Left ventricle myocardium inferior (tissue), 1 donor: Measurements from ENCODE around the gene RNF149. TPM values are rescaled to one million over a fixed set of nuclear protein-coding genes. Genes with fewer than 3 reads are reported as not detected.
"Not testable (repeated sequence)": the region's sequence is repeated elsewhere in the genome, so short reads cannot be mapped to it uniquely, and the experiment has no call there.

Source experiments
- DNase-seq: peaks from one replicate; pipeline ENCODE4 v3.0.0-alpha.2; 2020
- H3K27ac ChIP-seq: fragments of 200-600 bp; replicated peaks from 2 replicates; pipeline ENCODE4 v1.8.0; 2021
- H3K27me3 ChIP-seq: fragments of 200-600 bp; 2 replicates; pipeline ENCODE4 v1.8.0; 2021; ENCODE audit warnings: low read depth
- H3K36me3 ChIP-seq: fragments of 200-600 bp; 2 replicates; pipeline ENCODE4 v1.8.0; 2021
- H3K4me1 ChIP-seq: fragments of 200-600 bp; 2 replicates; pipeline ENCODE4 v1.8.0; 2021
- H3K4me3 ChIP-seq: fragments of 200-600 bp; 2 replicates; pipeline ENCODE4 v1.8.0; 2021; ENCODE audit warnings: mild to moderate bottlenecking, moderate library complexity
- H3K9me3 ChIP-seq: fragments of 200-600 bp; replicated peaks from 2 replicates; pipeline ENCODE4 v1.8.0; 2021
- intact Hi-C: fragments of 100-400 bp; cut with micrococcal nuclease; formaldehyde crosslinking; loops from one replicate; pipeline ENCODE4 v1.11.0; 2022
- total RNA-seq: library from RNA; stranded (reverse); fragmentation: NEBNext Ultra II Directional; extraction: Animal tissue kit (Norgen Biotek cat#: 25700); gene quantifications from one replicate; pipeline ENCODE4 v1.2.1, GENCODE V29; 2021
- TF ChIP-seq, protein P1 (sequence below): fragments of 200-600 bp; IDR thresholded peaks from 2 replicates; pipeline ENCODE4 v1.8.0; 2021; ENCODE audit warnings: antibody characterized with exemption, mild to moderate bottlenecking, borderline replicate concordance
- donor health status: DM: no; HTN: yes; CAD: no; lungs with severe emphysema.

The RNF149 gene
- total RNA-seq, 1 donor from 2014 or later, result 12.0 TPM

DNA sequence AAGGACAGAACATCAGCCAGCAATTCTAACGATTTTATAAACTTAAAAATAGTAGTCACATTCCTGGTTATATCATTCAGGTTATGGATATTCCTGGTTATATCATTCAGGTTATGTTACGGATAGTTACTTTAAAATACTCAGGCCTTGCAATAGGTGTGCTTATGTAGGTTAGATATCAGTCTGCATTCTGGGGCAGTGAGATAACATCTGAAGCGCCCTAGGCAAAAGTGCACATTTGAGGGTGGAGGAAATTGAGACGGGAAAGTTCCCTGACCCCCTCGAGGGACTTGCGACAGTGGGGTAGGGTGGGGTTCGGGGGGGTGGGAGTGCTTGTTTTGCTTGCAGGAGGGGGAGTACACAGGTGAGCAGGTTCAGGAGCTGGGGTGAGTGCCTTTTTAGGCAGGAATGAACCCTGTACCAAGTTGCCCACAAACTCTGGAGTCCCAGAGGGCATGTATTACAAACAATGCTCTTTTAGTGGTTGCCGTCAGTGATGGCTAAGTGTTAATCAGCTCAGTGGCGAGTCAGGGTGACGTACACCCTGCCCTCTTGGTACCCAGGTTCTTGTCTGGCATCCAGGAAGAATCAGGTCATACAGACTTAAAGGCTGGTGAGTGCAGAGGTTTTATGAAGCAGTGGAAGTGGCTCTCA is 47.0 kb upstream of the RNF149 start:
- Histone ChIP-seq H3K4me1 (no peaks in the 10 kb centered on the region), H3K9me3 (no peaks in the 10 kb centered on the region), H3K27me3 (no peaks in the 10 kb centered on the region), H3K36me3 (no peaks in the 10 kb centered on the region), H3K4me3 (no peak overlapping the region), H3K27ac (no peak overlapping the region)
- no peak for DNase-seq
- TF ChIP-seq, protein P1, sequence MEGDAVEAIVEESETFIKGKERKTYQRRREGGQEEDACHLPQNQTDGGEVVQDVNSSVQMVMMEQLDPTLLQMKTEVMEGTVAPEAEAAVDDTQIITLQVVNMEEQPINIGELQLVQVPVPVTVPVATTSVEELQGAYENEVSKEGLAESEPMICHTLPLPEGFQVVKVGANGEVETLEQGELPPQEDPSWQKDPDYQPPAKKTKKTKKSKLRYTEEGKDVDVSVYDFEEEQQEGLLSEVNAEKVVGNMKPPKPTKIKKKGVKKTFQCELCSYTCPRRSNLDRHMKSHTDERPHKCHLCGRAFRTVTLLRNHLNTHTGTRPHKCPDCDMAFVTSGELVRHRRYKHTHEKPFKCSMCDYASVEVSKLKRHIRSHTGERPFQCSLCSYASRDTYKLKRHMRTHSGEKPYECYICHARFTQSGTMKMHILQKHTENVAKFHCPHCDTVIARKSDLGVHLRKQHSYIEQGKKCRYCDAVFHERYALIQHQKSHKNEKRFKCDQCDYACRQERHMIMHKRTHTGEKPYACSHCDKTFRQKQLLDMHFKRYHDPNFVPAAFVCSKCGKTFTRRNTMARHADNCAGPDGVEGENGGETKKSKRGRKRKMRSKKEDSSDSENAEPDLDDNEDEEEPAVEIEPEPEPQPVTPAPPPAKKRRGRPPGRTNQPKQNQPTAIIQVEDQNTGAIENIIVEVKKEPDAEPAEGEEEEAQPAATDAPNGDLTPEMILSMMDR, result no peak
- intact Hi-C loops, result no loop called here

DNA sequence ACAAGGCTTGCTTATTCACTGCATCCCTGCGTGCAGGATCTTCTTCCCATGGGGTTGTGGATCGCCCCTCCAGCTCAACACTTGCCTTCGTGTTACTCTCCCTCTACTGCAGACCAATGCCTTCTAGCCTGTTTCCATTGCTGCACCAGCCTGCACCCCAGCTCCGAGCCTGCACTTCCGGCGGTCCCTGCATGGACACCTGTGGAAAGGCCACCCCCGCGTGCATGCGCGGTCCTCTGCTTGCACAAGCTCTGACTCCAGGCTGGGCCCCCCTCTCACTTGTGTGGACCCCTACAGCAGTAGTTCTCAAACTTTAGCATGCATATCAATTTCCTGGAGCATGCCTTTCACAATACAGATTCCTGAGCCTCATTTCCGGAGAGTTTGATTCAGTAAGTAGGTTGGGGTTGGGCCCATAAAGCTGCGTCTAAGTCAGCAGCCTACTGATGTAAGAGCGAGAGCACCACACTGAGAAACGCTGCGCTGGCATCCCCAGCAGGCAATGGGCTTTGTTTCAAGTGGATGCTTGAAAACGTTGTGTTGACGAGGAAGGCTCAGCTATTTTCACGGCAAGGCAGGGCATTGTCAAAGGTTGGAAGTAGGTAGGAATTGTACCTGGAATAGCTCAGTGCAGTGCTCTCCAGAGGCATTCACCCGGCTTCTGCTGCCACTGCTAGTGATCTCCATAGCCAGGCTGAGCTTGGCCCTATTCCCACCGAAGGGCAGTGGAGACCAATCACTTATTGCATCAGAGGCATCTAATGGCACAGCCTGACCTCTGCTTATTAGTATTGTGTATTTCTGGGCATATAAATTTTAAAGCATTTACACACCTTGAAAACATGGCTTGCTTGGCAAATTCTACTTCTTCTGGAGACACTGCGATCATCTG is 46.2 kb upstream of the RNF149 start:
- H3K27ac ChIP-seq, result no peak overlapping the region
- no peaks in the 10 kb centered on the region for H3K27me3 ChIP-seq
- TF ChIP-seq, protein P1, result no peak
- no peaks in the 10 kb centered on the region for H3K36me3 ChIP-seq
- no peaks in the 10 kb centered on the region for H3K9me3 ChIP-seq
- intact Hi-C loops, result no loop called here
- no peak overlapping the region for H3K4me3 ChIP-seq
- no peak for DNase-seq
- no peaks in the 10 kb centered on the region for H3K4me1 ChIP-seq

DNA sequence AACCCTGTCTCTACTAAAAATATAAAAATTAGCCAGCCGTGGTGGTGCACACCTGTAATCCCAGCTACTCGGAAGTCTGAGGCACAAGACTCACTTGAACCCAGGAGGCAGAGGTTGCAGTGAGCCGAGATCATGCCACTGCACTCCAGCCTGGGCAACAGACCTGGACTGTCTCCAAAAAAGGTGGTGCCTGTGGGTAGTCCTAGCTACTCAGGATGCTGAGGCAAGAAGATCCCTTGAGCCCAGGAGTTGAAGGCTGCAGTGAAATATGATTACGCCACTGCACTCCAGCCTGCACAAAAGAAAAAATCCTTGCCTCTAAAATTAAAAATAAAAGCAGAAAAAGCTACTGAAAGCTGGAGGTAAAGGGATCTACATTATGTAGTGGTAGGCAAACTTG is 44.1 kb upstream of the RNF149 start:
- H3K36me3 ChIP-seq, DNase-seq, H3K4me1 ChIP-seq, H3K27ac ChIP-seq, H3K27me3 ChIP-seq, H3K9me3 ChIP-seq, intact Hi-C loops, H3K4me3 ChIP-seq: not testable (repeated sequence)

DNA sequence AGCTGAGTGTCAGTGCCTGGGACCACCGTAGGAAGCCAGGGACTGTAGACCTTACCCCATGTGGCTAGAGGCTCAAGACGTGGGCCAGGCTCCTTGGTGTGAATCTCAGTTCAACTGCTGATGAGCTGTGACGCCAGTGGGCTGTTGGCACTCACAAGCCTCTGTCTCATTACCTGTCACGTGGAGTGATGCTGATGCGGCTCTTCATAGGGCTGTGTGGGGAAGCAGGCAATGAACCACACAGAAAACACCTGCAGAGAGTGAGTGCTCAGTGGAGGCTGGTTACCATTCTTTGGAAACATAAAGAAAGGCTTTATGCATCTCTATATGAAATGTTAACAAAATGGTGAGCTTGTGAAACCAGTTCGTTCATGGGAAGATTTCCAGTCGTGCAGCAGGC is 42.7 kb upstream of the RNF149 start:
- no peak for DNase-seq
- intact Hi-C loops, result no loop called here
- H3K9me3 ChIP-seq, result no peaks in the 10 kb centered on the region
- H3K36me3 ChIP-seq, result no peaks in the 10 kb centered on the region
- no peak overlapping the region for H3K27ac ChIP-seq
- TF ChIP-seq, protein P1, result no peak
- no peak overlapping the region for H3K4me3 ChIP-seq
- no peaks in the 10 kb centered on the region for H3K27me3 ChIP-seq
- no peaks in the 10 kb centered on the region for H3K4me1 ChIP-seq

DNA sequence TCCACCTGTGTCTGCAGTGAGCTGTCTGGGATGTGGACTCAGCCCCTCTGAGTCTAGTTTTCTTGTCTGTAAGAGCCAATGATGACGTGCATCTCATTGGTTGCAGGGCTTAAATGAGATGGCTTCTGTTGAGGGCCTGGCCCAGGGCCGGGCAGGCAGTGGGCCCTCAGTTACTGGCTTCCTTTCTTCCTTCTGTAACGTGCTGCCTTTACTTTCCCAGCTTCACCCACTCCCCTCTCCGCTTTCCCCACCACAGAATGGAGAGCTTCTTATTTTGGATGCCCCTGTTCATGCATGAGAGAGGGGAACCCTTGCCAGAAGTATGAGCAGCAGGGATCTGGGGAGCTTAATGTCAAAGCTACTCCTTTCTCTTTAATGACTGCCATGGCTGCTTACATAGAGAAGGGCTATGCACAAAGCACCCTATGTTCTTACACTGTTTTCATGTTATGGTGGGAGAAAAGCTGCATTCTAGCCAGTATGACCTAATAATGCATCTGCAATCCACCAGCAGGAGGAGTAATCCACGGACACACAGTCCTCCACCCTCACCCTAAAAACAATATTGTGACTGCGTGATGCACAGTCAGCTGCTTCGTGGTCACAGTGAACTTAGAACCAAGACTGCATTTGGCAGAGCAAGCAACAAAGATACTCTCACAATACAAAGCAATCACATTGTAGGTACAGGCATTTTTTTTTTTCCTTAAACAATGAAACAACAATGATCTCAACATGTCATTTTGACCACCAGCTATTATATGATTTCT is 41.6 kb upstream of the RNF149 start:
- no peak for DNase-seq
- TF ChIP-seq, protein P1, result peak; percentile 30
- H3K27me3 ChIP-seq, result no peaks in the 10 kb centered on the region
- no peaks in the 10 kb centered on the region for H3K4me1 ChIP-seq
- no peak overlapping the region for H3K4me3 ChIP-seq
- intact Hi-C loops, result no loop called here
- H3K36me3 ChIP-seq, result no peaks in the 10 kb centered on the region
- no peaks in the 10 kb centered on the region for H3K9me3 ChIP-seq
- no peak overlapping the region for H3K27ac ChIP-seq
